ENCODE measurements around the gene NGRN. TPM values are rescaled to one million over a fixed set of nuclear protein-coding genes. Genes with fewer than 3 reads are reported as not detected.

Gene NGRN
- total and polyA plus RNA-seq, 2 experiments from 2014 or later = 99.5 to 122 TPM

- Histone ChIP-seq H3K9me2 (ENCODE audit: insufficient read depth) (no peaks in the 10 kb centered on the region), H3K9ac (no peak overlapping the region), H3K4me2 (ENCODE audit: unreplicated experiment) (peak overlapping the region; percentile 17), H2AFZ (no peak overlapping the region), H3F3A (ENCODE audit: insufficient read depth) (peaks cover 5% of the 10 kb centered on the region; the same call in 1 of the 2 replicates), H3K36me3 (ENCODE audit: low read depth) (no peaks in the 10 kb centered on the region), H3K4me1 (ENCODE audit: insufficient read depth) (peaks cover 17% of the 10 kb centered on the region), H3K27ac (peak overlapping the region; percentile 62), H3K27me3 (replicated peaks; ENCODE audit: insufficient read depth) (0 out of 2 replicates have a peak, but pooled peaks cover 5% of the 10 kb centered on the region), H4K20me1 (ENCODE audit: insufficient read depth) (no peaks in the 10 kb centered on the region), H3K4me3 (no peak overlapping the region), H3K9me3 (ENCODE audit: low read depth) (no peaks in the 10 kb centered on the region), H3K79me2 (ENCODE audit: insufficient read depth) (no peaks in the 10 kb centered on the region)
- in situ Hi-C loops (cut with MboI) = loop anchor here (25.0 kb wide), 2 partner anchors 296 to 571 kb away; partner anchors contain the start of gene FES
- 28 to 30% methylated on average over 4 of the region's 4 CpGs for WGBS, 2 experiments (ENCODE audit: low coverage in 1 of 2, low lambda C conversion rate in 2 of 2, missing lambda C conversion rate in 2 of 2)
- no peak for DNase-seq
- no peak for TF ChIP-seq EZH2 (IDR thresholded peaks at IDR 0.05; ENCODE audit: insufficient read depth, poor library complexity, severe bottlenecking)
- TF ChIP-seq EZH2phosphoT487 (IDR thresholded peaks at IDR 0.05; ENCODE audit: insufficient read depth, low read depth) = no peak
Observed at GRCh38 chr15:90316139-90316538, 50.7 kb downstream of the NGRN start.

GRCh38 chr15:90318591-90318990 lies 53.1 kb downstream of the NGRN start:
- Histone ChIP-seq H3K79me2 (ENCODE audit: insufficient read depth) (no peaks in the 10 kb centered on the region), H3K9me2 (ENCODE audit: insufficient read depth) (no peaks in the 10 kb centered on the region), H4K20me1 (ENCODE audit: insufficient read depth) (no peaks in the 10 kb centered on the region), H3K36me3 (ENCODE audit: low read depth) (no peaks in the 10 kb centered on the region), H3K27me3 (replicated peaks; ENCODE audit: insufficient read depth) (no peaks in the 10 kb centered on the region), H3K9me3 (ENCODE audit: low read depth) (no peaks in the 10 kb centered on the region), H3K27ac (no peak overlapping the region), H3K4me1 (ENCODE audit: insufficient read depth) (peaks cover 17% of the 10 kb centered on the region), H3K9ac (no peak overlapping the region), H3K4me2 (ENCODE audit: unreplicated experiment) (no peak overlapping the region), H2AFZ (no peak overlapping the region), H3K4me3 (no peak overlapping the region), H3F3A (ENCODE audit: insufficient read depth) (peaks cover 5% of the 10 kb centered on the region; the same call in 1 of the 2 replicates)
- in situ Hi-C loops (cut with MboI) = loop anchor here (25.0 kb wide), 2 partner anchors 294 to 569 kb away; partner anchors contain the start of gene FES
- no peak for DNase-seq
- TF ChIP-seq EZH2phosphoT487 (IDR thresholded peaks at IDR 0.05; ENCODE audit: insufficient read depth, low read depth) (no peak), EZH2 (IDR thresholded peaks at IDR 0.05; ENCODE audit: insufficient read depth, poor library complexity, severe bottlenecking) (no peak)
- WGBS, 2 experiments (ENCODE audit: low coverage in 1 of 2, low lambda C conversion rate in 2 of 2, missing lambda C conversion rate in 2 of 2) = 80 to 91% methylated on average over 4 of the region's 4 CpGs

DNA sequence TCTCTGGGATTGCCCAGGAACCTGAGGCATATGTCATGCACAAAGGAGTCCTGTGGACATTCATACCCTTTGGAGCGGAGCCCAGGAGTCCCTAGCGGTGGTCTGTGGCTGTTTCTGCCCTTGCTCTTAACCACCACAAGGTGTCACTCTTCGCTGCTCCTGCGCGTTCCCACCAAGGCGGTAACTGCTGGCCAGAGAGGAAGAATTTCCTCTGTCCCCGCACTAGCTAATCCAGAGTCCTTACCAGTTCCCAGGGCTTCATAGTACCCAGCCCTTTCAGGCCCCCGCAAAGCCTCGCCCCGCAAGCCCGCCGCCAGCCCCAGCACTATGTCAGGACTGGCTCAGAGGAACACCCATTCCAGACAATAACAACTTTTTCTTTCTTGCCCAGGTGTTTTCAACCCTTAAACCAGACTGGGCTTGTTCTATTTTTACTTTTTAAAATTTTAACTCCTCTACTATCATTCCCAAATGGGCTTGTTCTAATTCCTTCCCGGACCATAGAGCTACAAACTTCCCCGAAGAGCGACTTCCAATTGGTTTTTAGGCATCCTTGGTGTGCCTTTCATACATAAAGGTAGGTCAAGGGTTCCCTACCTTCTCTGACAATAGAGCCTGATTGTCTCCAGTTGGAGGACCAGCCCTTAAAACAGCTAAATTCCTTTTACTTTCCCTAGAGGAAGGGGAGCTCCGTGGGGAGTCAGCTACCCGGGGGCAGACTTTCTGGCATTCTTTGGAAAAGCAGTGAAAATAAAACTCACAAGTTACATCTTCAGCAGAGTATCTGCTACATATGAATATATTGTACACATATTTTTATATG lies 54.8 kb downstream of the NGRN start:
- no peaks in the 10 kb centered on the region for H3K79me2 ChIP-seq (ENCODE audit: insufficient read depth)
- TF ChIP-seq EZH2phosphoT487 (IDR thresholded peaks at IDR 0.05; ENCODE audit: insufficient read depth, low read depth) = no peak
- TF ChIP-seq EZH2 (IDR thresholded peaks at IDR 0.05; ENCODE audit: insufficient read depth, poor library complexity, severe bottlenecking) = no peak
- peak overlapping the region; percentile 76 for H2AFZ ChIP-seq
- peak overlapping the region; percentile 33; the same call in 1 of the 2 replicates for H3K4me3 ChIP-seq
- peaks cover 5% of the 10 kb centered on the region; the same call in 1 of the 2 replicates for H3F3A ChIP-seq (ENCODE audit: insufficient read depth)
- H3K27ac ChIP-seq = no peak overlapping the region
- H3K4me2 ChIP-seq (ENCODE audit: unreplicated experiment) = peak overlapping the region; percentile 60
- H3K9me3 ChIP-seq (ENCODE audit: low read depth) = no peaks in the 10 kb centered on the region
- H4K20me1 ChIP-seq (ENCODE audit: insufficient read depth) = no peaks in the 10 kb centered on the region
- peak; percentile 98 for DNase-seq
- H3K36me3 ChIP-seq (ENCODE audit: low read depth) = no peaks in the 10 kb centered on the region
- no peaks in the 10 kb centered on the region for H3K27me3 ChIP-seq (replicated peaks; ENCODE audit: insufficient read depth)
- H3K9me2 ChIP-seq (ENCODE audit: insufficient read depth) = no peaks in the 10 kb centered on the region
- 6 to 9% methylated on average over 17 of the region's 17 CpGs for WGBS, 2 experiments (ENCODE audit: low coverage in 1 of 2, low lambda C conversion rate in 2 of 2, missing lambda C conversion rate in 2 of 2)
- H3K4me1 ChIP-seq (ENCODE audit: insufficient read depth) = peaks cover 15% of the 10 kb centered on the region
- H3K9ac ChIP-seq = peak overlapping the region; percentile 34
- in situ Hi-C loops (cut with MboI) = loop anchor here (10.0 to 25.0 kb wide), 3 partner anchors 155 to 567 kb away; partner anchors contain the start of gene FES

- no peak for DNase-seq
- H3K9me3 ChIP-seq (ENCODE audit: low read depth) = no peaks in the 10 kb centered on the region
- H3K9ac ChIP-seq = no peak overlapping the region
- no peaks in the 10 kb centered on the region for H3K9me2 ChIP-seq (ENCODE audit: insufficient read depth)
- peaks cover 9% of the 10 kb centered on the region for H3K4me1 ChIP-seq (ENCODE audit: insufficient read depth)
- peaks cover under 1% of the 10 kb centered on the region; the same call in 1 of the 2 replicates for H3F3A ChIP-seq (ENCODE audit: insufficient read depth)
- 58 to 71% methylated on average over 1 of the region's 1 CpG for WGBS, 2 experiments (ENCODE audit: low coverage in 1 of 2, low lambda C conversion rate in 2 of 2, missing lambda C conversion rate in 2 of 2)
- H3K27ac ChIP-seq = no peak overlapping the region
- no peaks in the 10 kb centered on the region for H4K20me1 ChIP-seq (ENCODE audit: insufficient read depth)
- TF ChIP-seq EZH2 (IDR thresholded peaks at IDR 0.05; ENCODE audit: insufficient read depth, poor library complexity, severe bottlenecking) (no peak), EZH2phosphoT487 (IDR thresholded peaks at IDR 0.05; ENCODE audit: insufficient read depth, low read depth) (no peak)
- in situ Hi-C loops (cut with MboI) = loop anchor here (10.0 to 25.0 kb wide), 3 partner anchors 154 to 566 kb away; partner anchors contain the start of gene FES
- no peaks in the 10 kb centered on the region for H3K79me2 ChIP-seq (ENCODE audit: insufficient read depth)
- H3K36me3 ChIP-seq (ENCODE audit: low read depth) = no peaks in the 10 kb centered on the region
- no peaks in the 10 kb centered on the region for H3K27me3 ChIP-seq (replicated peaks; ENCODE audit: insufficient read depth)
- no peak overlapping the region for H3K4me2 ChIP-seq (ENCODE audit: unreplicated experiment)
- no peak overlapping the region for H3K4me3 ChIP-seq
- no peak overlapping the region for H2AFZ ChIP-seq
Observed at GRCh38 chr15:90320885-90321278, 55.4 kb downstream of the NGRN start.

Small RNAs within 50 kb of the gene (small RNA-seq; reads per million reads assigned to genes)
- not detected for gene AC091167.3 (ENCODE audit: low read depth, low replicate concordance)
- gene RN7SL736P (ENCODE audit: low read depth, low replicate concordance) = not detected

Other genes starting within 250 kb of the NGRN start
- 58.3 and 67.7 TPM in 2 replicates for gene IDH2, start 163.2 kb upstream of the NGRN start, total RNA-seq (2014; rRNA removed; shearing (Covaris generic))
- gene IDH2, start 163.2 kb upstream of the NGRN start, polyA plus RNA-seq (2016; fragmentation: Nextera tagmentation; extraction: Ambion mirVana) = 104 and 109 TPM in 2 replicates
- gene SEMA4B, start 64.3 kb upstream of the NGRN start, total RNA-seq (2014; rRNA removed; shearing (Covaris generic)) = 3.2 and 3.6 TPM in 2 replicates
- 4.5 and 4.7 TPM in 2 replicates for gene SEMA4B, start 64.3 kb upstream of the NGRN start, polyA plus RNA-seq (2016; fragmentation: Nextera tagmentation; extraction: Ambion mirVana)
- gene CIB1, start 31.7 kb upstream of the NGRN start, total RNA-seq (2014; rRNA removed; shearing (Covaris generic)) = 30.7 and 45.8 TPM in 2 replicates
- 123 and 129 TPM in 2 replicates for gene CIB1, start 31.7 kb upstream of the NGRN start, polyA plus RNA-seq (2016; fragmentation: Nextera tagmentation; extraction: Ambion mirVana)
- 9.0 TPM in 2 replicates for gene GDPGP1, start 31.5 kb upstream of the NGRN start, total RNA-seq (2014; rRNA removed; shearing (Covaris generic))
- 1.3 TPM in 2 replicates for gene GDPGP1, start 31.5 kb upstream of the NGRN start, polyA plus RNA-seq (2016; fragmentation: Nextera tagmentation; extraction: Ambion mirVana)
- not detected in 2 replicates for gene TTLL13, start 16.1 kb upstream of the NGRN start, total RNA-seq (2014; rRNA removed; shearing (Covaris generic))
- not detected in 2 replicates for gene TTLL13, start 16.1 kb upstream of the NGRN start, polyA plus RNA-seq (2016; fragmentation: Nextera tagmentation; extraction: Ambion mirVana)
- gene ZNF774, start 86.6 kb downstream of the NGRN start, total RNA-seq (2014; rRNA removed; shearing (Covaris generic)) = 0.22 and 0.51 TPM in 2 replicates
- gene ZNF774, start 86.6 kb downstream of the NGRN start, polyA plus RNA-seq (2016; fragmentation: Nextera tagmentation; extraction: Ambion mirVana) = 0.66 and 1.6 TPM in 2 replicates
- 165 and 185 TPM in 2 replicates for gene IQGAP1, start 122.6 kb downstream of the NGRN start, total RNA-seq (2014; rRNA removed; shearing (Covaris generic))
- gene IQGAP1, start 122.6 kb downstream of the NGRN start, polyA plus RNA-seq (2016; fragmentation: Nextera tagmentation; extraction: Ambion mirVana) = 97.4 and 101 TPM in 2 replicates